Prostate gland (tissue), 2 donors: ENCODE measurements around the gene DNAH14. TPM values are rescaled to one million over a fixed set of nuclear protein-coding genes. Genes with fewer than 3 reads are reported as not detected.
"Not testable (repeated sequence)": the region's sequence is repeated elsewhere in the genome, so short reads cannot be mapped to it uniquely, and the experiment has no call there.

ENCODE experiments used
- DNase-seq: peaks from one replicate; pipeline ENCODE4 v3.0.0-alpha.2; 2019; ENCODE audit warnings: low spot score
- H3K27ac ChIP-seq, 2 donors: fragments of 200-600 bp; sonication (generic); 2 replicates each; pipeline ENCODE4 v1.5.1; 2017 to 2019
- H3K27me3 ChIP-seq: fragments of 200-600 bp; sonication (generic); replicated peaks from 2 replicates; pipeline ENCODE4 v1.5.1; 2019; ENCODE audit not compliant: insufficient read depth
- H3K36me3 ChIP-seq, 2 donors: fragments of 200-600 bp; sonication (generic); 1 replicate in 1 of 2; 2 replicates in 1 of 2; pipeline versions ENCODE4 v1.5.1 to v1.8.1; 2017 to 2019
- H3K4me1 ChIP-seq: fragments of 200-600 bp; sonication (generic); replicated peaks from 2 replicates; pipeline ENCODE4 v1.5.1; 2019
- H3K4me3 ChIP-seq, 2 donors: fragments of 200-600 bp; sonication (generic); 2 replicates each; pipeline ENCODE4 v1.5.1; 2017 to 2019
- H3K9me3 ChIP-seq: fragments of 200-600 bp; sonication (generic); 2 replicates; pipeline ENCODE4 v1.5.1; 2017
- POLR2A ChIP-seq: fragments of 450-650 bp; IDR thresholded peaks from one replicate; pipeline ENCODE4 v1.6.1; 2016; ENCODE audit warnings: antibody characterized with exemption, mild to moderate bottlenecking
- POLR2AphosphoS5 ChIP-seq: sonication (generic); formaldehyde crosslinking; IDR thresholded peaks from one replicate; pipeline ENCODE4 v1.6.1; 2017; ENCODE audit warnings: antibody characterized with exemption
- WGBS: methylation state at CpG from one replicate; pipeline ENCODE4 v1.1.5; 2018; 5-methylcytosine and 5-hydroxymethylcytosine counted together
- intact Hi-C: fragments of 100-400 bp; cut with DNase I; formaldehyde crosslinking; loops from one replicate; pipeline ENCODE4 v1.14.2; 2022
- total RNA-seq, 2 donors: library from RNA; depleted of rRNA; stranded (reverse); fragments of >200 nt; gene quantifications; one replicate each; pipeline ENCODE4 v1.1.0, GENCODE V29; 2016
- TF ChIP-seq, protein P1 (sequence below), 4 experiments: fragments of 200-600 bp in 2 of 4; fragments of 450-650 bp in 2 of 4; sonication (generic) in 2 of 4; IDR thresholded peaks; 1 replicate in 3 of 4; 2 replicates in 1 of 4; pipeline ENCODE4 v1.5.1; 2016 to 2019; ENCODE audit warnings: antibody characterized with exemption in 4 of 4, mild to moderate bottlenecking in 2 of 4, moderate library complexity in 2 of 4

DNAH14 gene
- total RNA-seq, 2 donors from 2014 or later: 16.5 to 26.8 TPM

DNA sequence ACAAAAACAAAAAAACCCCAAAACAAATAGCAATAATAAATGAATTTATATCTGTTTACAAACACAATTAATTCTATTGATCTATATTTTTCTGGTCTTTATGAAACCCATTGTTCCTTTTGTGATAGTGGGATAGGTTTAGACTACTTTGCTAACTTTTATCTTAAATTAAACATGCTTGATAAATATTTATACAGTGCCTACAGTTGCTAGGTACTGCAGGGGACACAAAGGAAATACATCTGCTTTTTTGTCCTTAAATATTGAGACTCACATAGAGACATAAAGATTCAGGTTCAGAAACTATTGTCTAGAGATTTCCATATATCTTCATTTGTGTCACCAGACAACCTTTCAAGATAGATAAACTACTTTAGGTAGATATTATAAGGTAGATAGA, 8.5 kb upstream of the DNAH14 start:
- DNase-seq: no peak
- TF ChIP-seq POLR2AphosphoS5 (no peak), POLR2A (no peak)
- TF ChIP-seq, protein P1, sequence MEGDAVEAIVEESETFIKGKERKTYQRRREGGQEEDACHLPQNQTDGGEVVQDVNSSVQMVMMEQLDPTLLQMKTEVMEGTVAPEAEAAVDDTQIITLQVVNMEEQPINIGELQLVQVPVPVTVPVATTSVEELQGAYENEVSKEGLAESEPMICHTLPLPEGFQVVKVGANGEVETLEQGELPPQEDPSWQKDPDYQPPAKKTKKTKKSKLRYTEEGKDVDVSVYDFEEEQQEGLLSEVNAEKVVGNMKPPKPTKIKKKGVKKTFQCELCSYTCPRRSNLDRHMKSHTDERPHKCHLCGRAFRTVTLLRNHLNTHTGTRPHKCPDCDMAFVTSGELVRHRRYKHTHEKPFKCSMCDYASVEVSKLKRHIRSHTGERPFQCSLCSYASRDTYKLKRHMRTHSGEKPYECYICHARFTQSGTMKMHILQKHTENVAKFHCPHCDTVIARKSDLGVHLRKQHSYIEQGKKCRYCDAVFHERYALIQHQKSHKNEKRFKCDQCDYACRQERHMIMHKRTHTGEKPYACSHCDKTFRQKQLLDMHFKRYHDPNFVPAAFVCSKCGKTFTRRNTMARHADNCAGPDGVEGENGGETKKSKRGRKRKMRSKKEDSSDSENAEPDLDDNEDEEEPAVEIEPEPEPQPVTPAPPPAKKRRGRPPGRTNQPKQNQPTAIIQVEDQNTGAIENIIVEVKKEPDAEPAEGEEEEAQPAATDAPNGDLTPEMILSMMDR (IDR thresholded peaks at IDR 0.05): no peak
- Histone ChIP-seq H3K4me3 (no peak overlapping the region), H3K9me3 (no peaks in the 10 kb centered on the region), H3K27me3 (no peaks in the 10 kb centered on the region), H3K36me3 (no peaks in the 10 kb centered on the region), H3K27ac (no peak overlapping the region), H3K4me1 (no peaks in the 10 kb centered on the region)
- intact Hi-C loops: loop anchor here (5.0 kb wide), 2 partner anchors 274 to 409 kb away; no protein-coding TSS in a partner anchor

DNA sequence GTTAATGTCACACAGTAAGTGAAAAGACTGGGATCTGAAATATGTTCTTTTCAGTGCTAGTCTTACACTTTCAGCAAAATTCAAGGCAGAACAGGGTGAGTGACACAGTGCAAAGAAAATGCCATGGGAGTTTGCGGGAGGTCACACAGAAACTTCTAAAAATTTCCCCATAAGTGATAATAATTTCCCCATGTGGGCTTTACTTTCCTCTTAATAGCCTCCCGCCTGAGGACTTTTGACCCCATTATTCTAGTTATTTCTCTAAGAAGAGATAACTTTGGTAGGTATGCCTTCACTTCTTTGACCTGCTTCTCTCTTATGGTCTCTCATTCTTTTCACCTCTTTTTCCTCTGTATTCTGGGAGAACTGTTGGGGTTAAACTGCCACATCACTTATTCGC, 8.1 kb upstream of the DNAH14 start:
- DNase-seq: no peak
- no peak overlapping the region for H3K4me3 ChIP-seq
- no peaks in the 10 kb centered on the region for H3K9me3 ChIP-seq
- H3K36me3 ChIP-seq: no peaks in the 10 kb centered on the region
- no peaks in the 10 kb centered on the region for H3K4me1 ChIP-seq
- TF ChIP-seq, protein P1 (IDR thresholded peaks at IDR 0.05): no peak
- no peak for TF ChIP-seq POLR2AphosphoS5
- no peak for TF ChIP-seq POLR2A
- no peaks in the 10 kb centered on the region for H3K27me3 ChIP-seq
- no peak overlapping the region for H3K27ac ChIP-seq
- 97% methylated on average over 3 of the region's 3 CpGs for WGBS
- intact Hi-C loops: loop anchor here (5.0 kb wide), 2 partner anchors 274 to 409 kb away; no protein-coding TSS in a partner anchor

DNA sequence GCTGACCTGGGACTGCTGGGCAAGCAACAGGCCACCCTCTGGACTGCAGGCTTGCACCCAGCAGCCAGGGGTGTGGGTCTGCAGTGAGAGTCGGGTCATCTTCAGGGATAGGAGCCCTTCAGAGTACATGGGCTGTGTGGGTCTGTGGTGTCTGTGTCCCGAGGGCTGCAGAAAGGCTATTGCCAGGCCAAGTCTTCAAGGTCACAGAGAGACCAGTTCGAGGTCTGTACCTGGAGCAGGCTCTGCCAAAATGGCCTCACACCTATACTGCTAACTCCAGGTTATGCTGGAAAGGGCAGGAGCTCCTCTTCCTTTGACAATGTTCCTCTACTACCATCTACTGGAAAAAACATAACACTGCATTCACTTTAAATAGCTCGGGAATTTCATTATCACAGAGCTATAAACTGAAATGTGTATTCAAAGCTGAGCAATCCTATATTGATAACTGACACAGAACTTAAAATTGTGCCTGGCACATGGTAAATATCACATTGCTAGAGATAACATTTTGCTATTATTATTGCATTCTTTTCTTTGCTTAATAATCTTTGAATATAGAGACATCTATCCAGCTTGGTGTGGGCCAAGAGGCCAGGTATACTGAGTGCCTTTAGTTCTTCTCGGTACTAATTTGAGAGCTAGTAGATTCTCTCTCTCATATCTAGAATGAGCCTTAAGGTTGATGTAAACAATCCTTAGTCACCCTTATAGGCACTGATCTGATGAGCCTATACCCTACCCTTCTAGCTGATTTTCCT, 6.9 kb upstream of the DNAH14 start:
- no peak for DNase-seq
- Histone ChIP-seq H3K27ac (no peak overlapping the region), H3K36me3 (no peaks in the 10 kb centered on the region), H3K9me3 (no peaks in the 10 kb centered on the region), H3K4me3 (no peak overlapping the region), H3K4me1 (no peaks in the 10 kb centered on the region), H3K27me3 (no peaks in the 10 kb centered on the region)
- intact Hi-C loops: loop anchor here (5.0 kb wide), 2 partner anchors 275 to 410 kb away; no protein-coding TSS in a partner anchor
- 27% methylated on average over 5 of the region's 5 CpGs for WGBS
- TF ChIP-seq POLR2A: no peak
- TF ChIP-seq, protein P1 (IDR thresholded peaks at IDR 0.05): peak; percentile 39 to 81 (median 75)

DNA sequence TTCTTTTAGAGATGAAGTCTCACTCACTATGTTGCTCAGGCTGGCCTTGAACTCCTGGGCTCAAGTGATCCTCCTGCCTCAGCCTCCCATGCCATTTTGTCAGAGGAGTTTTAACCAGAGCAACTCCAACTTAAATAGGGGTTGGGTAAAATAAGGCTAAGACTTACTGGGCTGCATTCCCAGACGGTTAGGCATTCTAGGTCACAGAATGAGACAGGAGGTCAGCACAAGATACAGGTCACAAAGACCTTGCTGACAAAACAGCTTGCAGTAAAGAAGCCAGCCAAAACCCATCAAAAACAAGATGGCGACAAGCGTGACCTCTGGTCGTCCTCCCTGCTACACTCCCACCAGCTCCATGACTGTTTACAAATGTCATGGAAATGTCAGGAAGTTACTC, 5.7 kb upstream of the DNAH14 start:
- no peak for DNase-seq
- no peak for TF ChIP-seq POLR2AphosphoS5
- no peak for TF ChIP-seq POLR2A
- TF ChIP-seq, protein P1 (IDR thresholded peaks at IDR 0.05): no peak
- H3K4me3 ChIP-seq: no peak overlapping the region
- whole genome bisulfite sequencing: 76% methylated on average over 4 of the region's 4 CpGs
- no peaks in the 10 kb centered on the region for H3K4me1 ChIP-seq
- no peaks in the 10 kb centered on the region for H3K36me3 ChIP-seq
- no peaks in the 10 kb centered on the region for H3K27me3 ChIP-seq
- intact Hi-C loops: loop anchor here (5.0 kb wide), 2 partner anchors 276 to 411 kb away; no protein-coding TSS in a partner anchor
- H3K27ac ChIP-seq: no peak overlapping the region
- H3K9me3 ChIP-seq: no peaks in the 10 kb centered on the region

DNA sequence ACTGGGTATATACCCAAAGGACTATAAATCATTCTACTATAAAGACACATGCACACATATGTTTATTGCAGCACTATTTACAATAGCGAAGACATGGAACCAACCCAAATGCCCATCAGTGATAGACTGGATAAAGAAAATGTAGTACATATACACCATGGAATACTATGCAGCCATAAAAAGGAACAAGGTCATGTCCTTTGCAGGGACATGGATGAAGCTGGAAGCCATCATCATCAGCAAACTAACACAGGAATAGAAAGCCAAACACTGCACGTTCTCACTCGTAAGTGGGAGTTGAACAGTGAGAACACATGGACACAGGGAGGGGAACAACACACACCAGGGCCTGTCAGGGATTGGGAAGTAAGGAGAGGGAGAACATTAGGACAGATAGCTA, 1.8 kb upstream of the DNAH14 start:
- DNase-seq, H3K27ac ChIP-seq, H3K4me1 ChIP-seq, H3K27me3 ChIP-seq, H3K9me3 ChIP-seq, H3K36me3 ChIP-seq, H3K4me3 ChIP-seq, intact Hi-C loops: not testable (repeated sequence)
- 85% methylated on average over 3 of the region's 3 CpGs for WGBS
